Spleen (tissue), 11 donors: ENCODE data around the gene SH3BGRL2. TPM values are rescaled to one million over a fixed set of nuclear protein-coding genes. Genes with fewer than 3 reads are reported as not detected.

Source experiments
- DNase-seq: peaks from one replicate; pipeline ENCODE4 v3.0.0-alpha.2; 2020
- H3K27ac ChIP-seq, 8 donors: fragments of 200-600 bp; sonication (generic) in 7 of 8; 1 replicate in 4 of 8; 2 replicates in 4 of 8; pipeline versions ENCODE4 v1.5.0 to v1.8.0; 2016 to 2021; ENCODE audit warnings: inconsistent platforms in 4 of 8, mild to moderate bottlenecking in 4 of 8, moderate library complexity in 1 of 8
- H3K27me3 ChIP-seq, 7 donors: fragments of 200-600 bp; sonication (generic) in 6 of 7; replicated peaks in 1 of 7; 1 replicate in 4 of 7; 2 replicates in 3 of 7; pipeline versions ENCODE4 v1.5.0 to v1.8.0; 2016 to 2021; ENCODE audit warnings: inconsistent platforms in 3 of 7, mild to moderate bottlenecking in 1 of 7
- H3K36me3 ChIP-seq, 6 donors: fragments of 200-600 bp; sonication (generic) in 5 of 6; 1 replicate in 4 of 6; 2 replicates in 2 of 6; pipeline versions ENCODE4 v1.5.0 to v1.8.0; 2016 to 2021; ENCODE audit warnings: inconsistent platforms in 2 of 6
- H3K4me1 ChIP-seq, 6 donors: fragments of 200-600 bp; sonication (generic) in 5 of 6; 1 replicate in 3 of 6; 2 replicates in 3 of 6; pipeline versions ENCODE4 v1.5.0 to v1.8.0; 2016 to 2021; ENCODE audit warnings: inconsistent platforms in 3 of 6
- H3K4me3 ChIP-seq, 8 donors: fragments of 200-600 bp; sonication (generic) in 7 of 8; 1 replicate in 4 of 8; 2 replicates in 4 of 8; pipeline versions ENCODE4 v1.5.0 to v1.8.0; 2016 to 2021; ENCODE audit warnings: inconsistent platforms in 4 of 8, mild to moderate bottlenecking in 4 of 8, moderate library complexity in 2 of 8
- H3K9me3 ChIP-seq, 8 donors: fragments of 200-600 bp; sonication (generic) in 7 of 8; 1 replicate in 4 of 8; 2 replicates in 4 of 8; pipeline versions ENCODE4 v1.5.0 to v1.8.0; 2016 to 2021; ENCODE audit warnings: inconsistent platforms in 4 of 8
- CTCF ChIP-seq, 11 experiments: fragments of 200-600 bp in 7 of 11; fragments of 450-650 bp in 4 of 11; sonication (generic) in 4 of 11; IDR thresholded peaks in 8 of 11; conservative IDR thresholded peaks in 3 of 11; 1 replicate in 7 of 11; 2 replicates in 4 of 11; pipeline versions ENCODE4 v1.4.0 to v1.8.0; 2016 to 2021; ENCODE audit warnings: antibody characterized with exemption in 11 of 11, inconsistent platforms in 4 of 11, mild to moderate bottlenecking in 1 of 11
- POLR2A ChIP-seq, 3 donors: fragments of 450-650 bp; IDR thresholded peaks; one replicate each; pipeline ENCODE4 v1.5.1; 2017; ENCODE audit warnings: antibody characterized with exemption in 3 of 3, mild to moderate bottlenecking in 1 of 3
- POLR2AphosphoS5 ChIP-seq, 3 donors: sonication (generic); formaldehyde crosslinking; IDR thresholded peaks; one replicate each; pipeline ENCODE4 v1.5.1; 2017; ENCODE audit warnings: antibody characterized with exemption in 3 of 3
- WGBS, 5 donors: extraction: QIAGEN DNeasy Blood & Tissue Kit in 3 of 5; methylation state at CpG; one replicate each; pipeline versions ENCODE4 v1.1.5 to v1.1.7; 2013 to 2018; 5-methylcytosine and 5-hydroxymethylcytosine counted together
- intact Hi-C: fragments of 100-400 bp; cut with DNase I; formaldehyde crosslinking; loops from one replicate; pipeline ENCODE4 v1.15.0; 2023; ENCODE audit warnings: low total_unique reads
- polyA plus RNA-seq, 3 donors: library from polyadenylated mRNA; stranded (reverse); fragments of 200-250 nt; gene quantifications; one replicate each; pipeline ENCODE4 v1.2.1, GENCODE V29; 2013
- total RNA-seq, 7 donors: library from RNA; depleted of rRNA in 3 of 7; stranded (reverse); fragments of >200 nt in 3 of 7; fragmentation: NEBNext Ultra II Directional in 4 of 7; extraction: Animal tissue kit (Norgen Biotek cat#: 25700) in 4 of 7; gene quantifications; one replicate each; pipeline versions ENCODE4 v1.1.0 to v1.2.1, GENCODE V29; 2016 to 2021
- donor health status: healthy with polysubstance abuse.
- donor health status: DM: no; HTN: no; CAD: no; lungs with moderate emphysema.
- donor health status: DM: no; HTN: no; CAD: no.
- donor health status: Bipolar disorder and iron deficiency.
- donor health status: healthy.
- donor health status: DM: no; HTN: no; CAD: no.
- donor health status: DM: yes; HTN: yes; CAD: no.

SH3BGRL2 gene
- total and polyA plus RNA-seq, 10 donors: 1.8 to 24.6 (median 10.9) TPM

GRCh38 chr6:79597155-79597554, 34.0 kb upstream of the SH3BGRL2 start:
- Histone ChIP-seq H3K27me3 (no peaks in the 10 kb centered on the region), H3K36me3 (no peaks in the 10 kb centered on the region), H3K4me3 (no peak overlapping the region), H3K9me3 (no peaks in the 10 kb centered on the region), H3K4me1 (no peaks in the 10 kb centered on the region), H3K27ac (no peak overlapping the region)
- TF ChIP-seq POLR2A (IDR thresholded peaks at IDR 0.05) (no peak), POLR2AphosphoS5 (IDR thresholded peaks at IDR 0.05) (no peak), CTCF (IDR thresholded peaks at IDR 0.05 in 8 of 11, conservative IDR thresholded peaks at IDR 0.05 in 3 of 11) (no peak)
- DNase-seq: no peak
- WGBS, 5 donors: 92 to 96% (median 94%) methylated on average over 2 of the region's 2 CpGs
- intact Hi-C loops: no loop called here

GRCh38 chr6:79598012-79598411, 33.1 kb upstream of the SH3BGRL2 start:
- intact Hi-C loops: no loop called here
- Histone ChIP-seq H3K4me3 (no peak overlapping the region), H3K9me3 (no peaks in the 10 kb centered on the region), H3K27me3 (no peaks in the 10 kb centered on the region), H3K4me1 (no peaks in the 10 kb centered on the region), H3K27ac (no peak overlapping the region), H3K36me3 (no peaks in the 10 kb centered on the region)
- DNase-seq: no peak
- WGBS, 5 donors: 77 to 94% (median 88%) methylated on average over 4 of the region's 4 CpGs
- TF ChIP-seq POLR2A (IDR thresholded peaks at IDR 0.05) (no peak), POLR2AphosphoS5 (IDR thresholded peaks at IDR 0.05) (no peak), CTCF (IDR thresholded peaks at IDR 0.05 in 8 of 11, conservative IDR thresholded peaks at IDR 0.05 in 3 of 11) (no peak)

GRCh38 chr6:79599725-79600259, 31.3 kb upstream of the SH3BGRL2 start:
- DNase-seq: no peak

GRCh38 chr6:79600313-79600712, 30.8 kb upstream of the SH3BGRL2 start:
- H3K9me3 ChIP-seq: no peaks in the 10 kb centered on the region

More at GRCh38 chr6:79599725-79600259, 31.3 kb upstream of the SH3BGRL2 start:
- Histone ChIP-seq H3K27me3 (no peaks in the 10 kb centered on the region), H3K4me3 (no peak overlapping the region), H3K27ac (no peak overlapping the region), H3K4me1 (no peaks in the 10 kb centered on the region), H3K36me3 (no peaks in the 10 kb centered on the region), H3K9me3 (no peaks in the 10 kb centered on the region)
- intact Hi-C loops: no loop called here
- WGBS, 5 donors: 80 to 89% (median 84%) methylated on average over 5 of the region's 5 CpGs
- TF ChIP-seq POLR2AphosphoS5 (IDR thresholded peaks at IDR 0.05): no peak
- no peak for TF ChIP-seq CTCF (IDR thresholded peaks at IDR 0.05 in 8 of 11, conservative IDR thresholded peaks at IDR 0.05 in 3 of 11)
- no peak for TF ChIP-seq POLR2A (IDR thresholded peaks at IDR 0.05)

More at GRCh38 chr6:79600313-79600712, 30.8 kb upstream of the SH3BGRL2 start:
- no peak overlapping the region for H3K4me3 ChIP-seq
- intact Hi-C loops: no loop called here
- no peaks in the 10 kb centered on the region for H3K27me3 ChIP-seq
- H3K27ac ChIP-seq: no peak overlapping the region
- TF ChIP-seq POLR2AphosphoS5 (IDR thresholded peaks at IDR 0.05) (no peak), POLR2A (IDR thresholded peaks at IDR 0.05) (no peak), CTCF (IDR thresholded peaks at IDR 0.05 in 8 of 11, conservative IDR thresholded peaks at IDR 0.05 in 3 of 11) (no peak)
- no peak for DNase-seq
- H3K36me3 ChIP-seq: no peaks in the 10 kb centered on the region
- WGBS, 5 donors: 69 to 94% (median 88%) methylated on average over 3 of the region's 3 CpGs
- no peaks in the 10 kb centered on the region for H3K4me1 ChIP-seq
